PC-9 (cell line): ENCODE data around the gene FARP1. TPM values are rescaled to one million over a fixed set of nuclear protein-coding genes. Genes with fewer than 3 reads are reported as not detected.

ENCODE experiments used
- BruUV-seq: library from RNA; stranded (reverse); fragments of 400-500 nt; replicated peaks from 2 replicates; lab custom pipeline; 2021; lab: Mats Ljungman, UMichigan
- CTCF ChIA-PET: fragments of 300-600 bp; sonication (Branson Sonifier 250); formaldehyde crosslinking; loops from one replicate; lab custom pipeline; 2022; ENCODE audit warnings: antibody characterized with exemption; lab: Charles Lee
- POLR2A ChIA-PET: fragments of 300-600 bp; sonication (Branson Sonifier 250); formaldehyde crosslinking; loops from one replicate; lab custom pipeline; 2022; ENCODE audit warnings: antibody characterized with exemption; ENCODE audit not compliant: unreplicated experiment; lab: Charles Lee
- DNase-seq, 2 experiments: peaks; one replicate each; pipeline versions ENCODE4 v3.0.0 to v3.0.0-alpha.2; 2015 to 2022; ENCODE audit warnings: mixed read lengths in 1 of 2
- H2AFZ ChIP-seq: fragments of 200-600 bp; sonication (generic); 2 replicates; pipeline ENCODE4 v1.8.1; 2017; ENCODE audit warnings: antibody characterized with exemption
- H3F3A ChIP-seq: fragments of 200-600 bp; sonication (generic); 2 replicates; pipeline ENCODE4 v1.8.1; 2017; ENCODE audit warnings: antibody characterized with exemption, mild to moderate bottlenecking, low read depth; ENCODE audit not compliant: insufficient read depth
- H3K27ac ChIP-seq: fragments of 200-600 bp; sonication (generic); 2 replicates; pipeline ENCODE4 v1.6.1; 2016; ENCODE audit warnings: mixed run types
- H3K27me3 ChIP-seq: fragments of 200-600 bp; sonication (generic); 2 replicates; pipeline ENCODE4 v1.6.1; 2016; ENCODE audit warnings: low read depth, mixed run types; ENCODE audit not compliant: insufficient read depth
- H3K36me3 ChIP-seq: fragments of 200-600 bp; sonication (generic); 2 replicates; pipeline ENCODE4 v1.6.1; 2016; ENCODE audit warnings: low read depth, mixed run types
- H3K4me1 ChIP-seq: fragments of 200-600 bp; sonication (generic); replicated peaks from 2 replicates; pipeline ENCODE4 v1.6.1; 2016; ENCODE audit warnings: mixed run types; ENCODE audit not compliant: insufficient read depth
- H3K4me2 ChIP-seq: fragments of 200-600 bp; sonication (generic); 2 replicates; pipeline ENCODE4 v1.6.1; 2017; ENCODE audit warnings: mixed run types
- H3K4me3 ChIP-seq: fragments of 200-600 bp; sonication (generic); 2 replicates; pipeline ENCODE4 v1.6.1; 2016; ENCODE audit warnings: mixed run types
- H3K79me2 ChIP-seq: fragments of 200-600 bp; sonication (generic); 2 replicates; pipeline ENCODE4 v1.6.1; 2017; ENCODE audit warnings: low read depth, mixed run types
- H3K9me2 ChIP-seq: fragments of 200-600 bp; sonication (generic); 2 replicates; pipeline ENCODE4 v1.8.1; 2017; ENCODE audit warnings: mild to moderate bottlenecking; ENCODE audit not compliant: insufficient read depth
- H3K9me3 ChIP-seq: fragments of 200-600 bp; sonication (generic); 2 replicates; pipeline ENCODE4 v1.8.1; 2016; ENCODE audit warnings: low read depth; ENCODE audit not compliant: insufficient read depth
- H4K20me1 ChIP-seq: fragments of 200-600 bp; sonication (generic); 2 replicates; pipeline ENCODE4 v1.8.1; 2017; ENCODE audit not compliant: insufficient read depth
- EZH2 ChIP-seq: fragments of 200-600 bp; sonication (generic); IDR thresholded peaks from 2 replicates; pipeline ENCODE4 v1.8.0; 2017; ENCODE audit warnings: antibody characterized with exemption, low read depth
- intact Hi-C: fragments of 100-400 bp; cut with micrococcal nuclease; formaldehyde crosslinking; loops from one replicate; pipeline ENCODE4 v1.10.0; 2022; ENCODE audit not compliant: unreplicated experiment
- total RNA-seq: library from RNA; stranded (reverse); gene quantifications from 2 replicates; pipeline ENCODE4 v1.2.3, GENCODE V29; 2021
- TF ChIP-seq, protein P1 (sequence below): fragments of 200-600 bp; sonication (generic); conservative IDR thresholded peaks from 2 replicates; pipeline ENCODE4 v1.6.1; 2017; ENCODE audit warnings: mixed run types, antibody characterized with exemption, mild to moderate bottlenecking, moderate library complexity

Gene FARP1
- total RNA-seq, 1 experiment from 2014 or later: 62.1 TPM

DNA sequence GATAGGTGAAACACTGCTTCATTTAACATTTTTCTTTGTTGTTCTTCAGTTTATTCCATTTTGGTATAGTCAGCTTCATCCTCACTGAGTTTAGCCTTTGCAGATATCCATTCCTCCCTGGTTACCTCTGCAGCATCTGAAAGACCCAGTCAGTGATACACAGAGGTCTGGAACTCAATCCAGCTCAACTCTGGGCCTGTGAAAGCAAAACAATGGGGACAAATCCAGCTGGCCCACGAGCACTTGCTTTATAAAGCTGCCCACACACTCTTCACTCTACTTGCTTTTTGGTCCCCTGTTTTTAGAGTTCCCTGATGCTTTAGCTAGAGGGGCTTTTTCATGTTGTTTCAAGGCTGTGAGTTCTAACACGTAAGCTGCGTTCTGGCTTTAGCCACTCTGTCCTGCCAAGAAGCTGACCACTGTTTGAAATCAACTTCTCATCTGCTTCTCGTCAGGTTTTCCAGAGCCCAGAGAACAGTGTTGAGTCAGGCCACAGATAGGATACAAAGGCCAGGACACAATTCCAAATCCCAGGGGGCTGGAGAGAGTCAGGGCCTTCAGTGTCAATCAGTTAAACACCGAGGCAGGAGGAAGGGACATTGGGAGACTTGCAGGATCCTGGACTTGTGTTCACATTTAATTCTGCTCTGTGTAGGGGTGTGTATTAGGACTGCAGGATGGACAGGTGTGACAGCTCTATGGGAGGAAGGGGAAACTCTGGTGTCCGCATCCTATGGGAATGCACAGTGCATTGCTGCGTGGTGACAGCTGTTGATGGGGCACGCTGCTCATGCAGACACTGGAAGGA lies 117.7 kb downstream of the FARP1 start:
- ChIA-PET POLR2A (no interaction called here), CTCF (no interaction called here)
- intact Hi-C loops: no loop called here
- no peaks in the 10 kb centered on the region for H3K36me3 ChIP-seq
- no TSS peak for BruUV-seq
- peaks cover 6% of the 10 kb centered on the region for H3K4me1 ChIP-seq
- H3K4me3 ChIP-seq: no peak overlapping the region
- DNase-seq: no peak
- H2AFZ ChIP-seq: no peak overlapping the region
- H3K4me2 ChIP-seq: no peak overlapping the region
- H3K9me3 ChIP-seq: no peaks in the 10 kb centered on the region
- no peaks in the 10 kb centered on the region for H3K9me2 ChIP-seq
- no peaks in the 10 kb centered on the region for H3K79me2 ChIP-seq
- no peaks in the 10 kb centered on the region for H3K27me3 ChIP-seq
- no peaks in the 10 kb centered on the region for H4K20me1 ChIP-seq
- TF ChIP-seq, protein P1, sequence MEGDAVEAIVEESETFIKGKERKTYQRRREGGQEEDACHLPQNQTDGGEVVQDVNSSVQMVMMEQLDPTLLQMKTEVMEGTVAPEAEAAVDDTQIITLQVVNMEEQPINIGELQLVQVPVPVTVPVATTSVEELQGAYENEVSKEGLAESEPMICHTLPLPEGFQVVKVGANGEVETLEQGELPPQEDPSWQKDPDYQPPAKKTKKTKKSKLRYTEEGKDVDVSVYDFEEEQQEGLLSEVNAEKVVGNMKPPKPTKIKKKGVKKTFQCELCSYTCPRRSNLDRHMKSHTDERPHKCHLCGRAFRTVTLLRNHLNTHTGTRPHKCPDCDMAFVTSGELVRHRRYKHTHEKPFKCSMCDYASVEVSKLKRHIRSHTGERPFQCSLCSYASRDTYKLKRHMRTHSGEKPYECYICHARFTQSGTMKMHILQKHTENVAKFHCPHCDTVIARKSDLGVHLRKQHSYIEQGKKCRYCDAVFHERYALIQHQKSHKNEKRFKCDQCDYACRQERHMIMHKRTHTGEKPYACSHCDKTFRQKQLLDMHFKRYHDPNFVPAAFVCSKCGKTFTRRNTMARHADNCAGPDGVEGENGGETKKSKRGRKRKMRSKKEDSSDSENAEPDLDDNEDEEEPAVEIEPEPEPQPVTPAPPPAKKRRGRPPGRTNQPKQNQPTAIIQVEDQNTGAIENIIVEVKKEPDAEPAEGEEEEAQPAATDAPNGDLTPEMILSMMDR: no peak
- TF ChIP-seq EZH2: no peak
- no peak overlapping the region for H3K27ac ChIP-seq
- H3F3A ChIP-seq: no peaks in the 10 kb centered on the region

GRCh38 chr13:98261165-98261702 lies 118.3 kb downstream of the FARP1 start:
- no peaks in the 10 kb centered on the region for H3K36me3 ChIP-seq
- no peaks in the 10 kb centered on the region for H3K9me3 ChIP-seq
- intact Hi-C loops: no loop called here
- no peaks in the 10 kb centered on the region for H3K4me1 ChIP-seq
- H3K79me2 ChIP-seq: no peaks in the 10 kb centered on the region
- no peak overlapping the region for H3K27ac ChIP-seq
- DNase-seq: no peak
- no peak overlapping the region for H3K4me3 ChIP-seq
- POLR2A ChIA-PET: no interaction called here
- TF ChIP-seq, protein P1: no peak
- TF ChIP-seq EZH2: no peak
- H3F3A ChIP-seq: no peaks in the 10 kb centered on the region
- H2AFZ ChIP-seq: no peak overlapping the region
- no peaks in the 10 kb centered on the region for H3K9me2 ChIP-seq
- no peaks in the 10 kb centered on the region for H3K27me3 ChIP-seq
- no peak overlapping the region for H3K4me2 ChIP-seq
- H4K20me1 ChIP-seq: no peaks in the 10 kb centered on the region
- no TSS peak for BruUV-seq
- CTCF ChIA-PET: no interaction called here

- no peak overlapping the region for H3K27ac ChIP-seq
- no peak overlapping the region for H3K4me2 ChIP-seq
- BruUV-seq: no TSS peak
- H3K4me3 ChIP-seq: no peak overlapping the region
- intact Hi-C loops: no loop called here
- no peaks in the 10 kb centered on the region for H3K36me3 ChIP-seq
- no peaks in the 10 kb centered on the region for H3K9me2 ChIP-seq
- no peaks in the 10 kb centered on the region for H3K9me3 ChIP-seq
- POLR2A ChIA-PET: no interaction called here
- H3K79me2 ChIP-seq: no peaks in the 10 kb centered on the region
- H4K20me1 ChIP-seq: no peaks in the 10 kb centered on the region
- H3F3A ChIP-seq: no peaks in the 10 kb centered on the region
- no peak for DNase-seq
- no peaks in the 10 kb centered on the region for H3K4me1 ChIP-seq
- CTCF ChIA-PET: no interaction called here
- TF ChIP-seq EZH2: no peak
- TF ChIP-seq, protein P1: no peak
- no peaks in the 10 kb centered on the region for H3K27me3 ChIP-seq
- H2AFZ ChIP-seq: no peak overlapping the region
These were observed 119.4 kb downstream of the FARP1 start for GRCh38 chr13:98262292-98262691.
